Vagina (tissue), 2 donors: ENCODE results near the gene PAMR1. TPM values are rescaled to one million over a fixed set of nuclear protein-coding genes. Genes with fewer than 3 reads are reported as not detected.

ENCODE experiments used
- DNase-seq, 2 donors: peaks; one replicate each; pipeline ENCODE4 v3.0.0-alpha.2; 2017; ENCODE audit errors: extremely low spot score in 2 of 2
- H3K27ac ChIP-seq: fragments of 200-600 bp; sonication (generic); one replicate; pipeline ENCODE4 v1.5.1; 2019
- H3K27me3 ChIP-seq: fragments of 200-600 bp; sonication (generic); one replicate; pipeline ENCODE4 v1.5.1; 2019
- H3K36me3 ChIP-seq, 2 donors: fragments of 200-600 bp; sonication (generic); one replicate each; pipeline ENCODE4 v1.5.1; 2017 to 2019
- H3K4me1 ChIP-seq: fragments of 200-600 bp; sonication (generic); one replicate; pipeline ENCODE4 v1.5.1; 2019
- H3K4me3 ChIP-seq, 2 donors: fragments of 200-600 bp; sonication (generic); 1 replicate in 1 of 2; 2 replicates in 1 of 2; pipeline ENCODE4 v1.5.1; 2016 to 2019
- H3K9me3 ChIP-seq: fragments of 200-600 bp; sonication (generic); one replicate; pipeline ENCODE4 v1.5.1; 2019
- CTCF ChIP-seq, 3 experiments: fragments of 450-650 bp in 2 of 3; fragments of 200-600 bp in 1 of 3; sonication (generic) in 1 of 3; IDR thresholded peaks; one replicate each; pipeline ENCODE4 v1.5.1; 2017 to 2019; ENCODE audit warnings: antibody characterized with exemption in 3 of 3, mild to moderate bottlenecking in 2 of 3, moderate library complexity in 2 of 3
- POLR2A ChIP-seq, 2 donors: fragments of 450-650 bp; IDR thresholded peaks; one replicate each; pipeline ENCODE4 v1.6.1; 2017; ENCODE audit warnings: antibody characterized with exemption in 2 of 2, mild to moderate bottlenecking in 2 of 2, moderate library complexity in 2 of 2
- POLR2AphosphoS5 ChIP-seq, 2 donors: sonication (generic); formaldehyde crosslinking; IDR thresholded peaks; one replicate each; pipeline ENCODE4 v1.9.0; 2017; ENCODE audit warnings: antibody characterized with exemption in 2 of 2, mild to moderate bottlenecking in 2 of 2, low read depth in 1 of 2; ENCODE audit not compliant: insufficient read depth in 1 of 2
- intact Hi-C: fragments of 100-400 bp; cut with DNase I; formaldehyde crosslinking; loops from one replicate; pipeline ENCODE4 v1.15.1; 2023
- total RNA-seq: library from RNA; depleted of rRNA; stranded (reverse); fragments of >200 nt; gene quantifications from one replicate; pipeline ENCODE4 v1.2.3, GENCODE V29; 2016

Gene PAMR1
- total RNA-seq, 1 donor from 2014 or later: 46.7 TPM

DNA sequence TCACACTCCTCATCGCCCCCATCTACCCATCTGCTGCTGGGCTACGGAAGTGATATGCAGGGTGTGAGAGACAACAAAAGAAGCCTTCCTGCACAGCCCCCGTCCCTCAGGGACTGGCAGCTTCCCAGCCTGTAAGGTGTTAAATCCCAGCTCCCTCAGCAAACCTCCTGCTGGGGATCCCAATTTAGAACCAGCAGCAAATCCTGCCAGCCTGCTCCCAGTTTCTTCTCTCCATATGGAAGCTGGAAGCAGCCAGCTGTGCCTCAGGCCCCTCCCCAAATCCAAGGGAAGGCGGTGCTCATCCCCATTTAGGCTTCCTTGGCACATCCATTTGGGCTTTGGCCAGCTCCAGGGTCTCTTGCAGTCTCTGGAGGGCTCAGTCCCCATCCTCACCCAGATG is 47.5 kb downstream of the PAMR1 start:
- Histone ChIP-seq H3K36me3 (no peaks in the 10 kb centered on the region), H3K9me3 (no peaks in the 10 kb centered on the region), H3K4me3 (no peak overlapping the region), H3K4me1 (peaks cover 16% of the 10 kb centered on the region), H3K27me3 (no peaks in the 10 kb centered on the region), H3K27ac (no peak overlapping the region)
- no peak for DNase-seq
- TF ChIP-seq CTCF (IDR thresholded peaks at IDR 0.05) (no peak), POLR2AphosphoS5 (IDR thresholded peaks at IDR 0.05; ENCODE audit: insufficient read depth in 1 of 2, low read depth in 1 of 2) (no peak), POLR2A (IDR thresholded peaks at IDR 0.05) (no peak)
- intact Hi-C loops: no loop called here

- peaks cover 0 to 5% of the 10 kb centered on the region in 2 donors for H3K36me3 ChIP-seq
- TF ChIP-seq CTCF (IDR thresholded peaks at IDR 0.05): no peak
- no peak overlapping the region for H3K27ac ChIP-seq
- H3K4me1 ChIP-seq: peaks cover 16% of the 10 kb centered on the region
- no peak for DNase-seq
- H3K4me3 ChIP-seq: no peak overlapping the region
- H3K27me3 ChIP-seq: no peaks in the 10 kb centered on the region
- intact Hi-C loops: no loop called here
- H3K9me3 ChIP-seq: no peaks in the 10 kb centered on the region
These were observed 50.7 kb downstream of the PAMR1 start for GRCh38 chr11:35474688-35475087.

DNA sequence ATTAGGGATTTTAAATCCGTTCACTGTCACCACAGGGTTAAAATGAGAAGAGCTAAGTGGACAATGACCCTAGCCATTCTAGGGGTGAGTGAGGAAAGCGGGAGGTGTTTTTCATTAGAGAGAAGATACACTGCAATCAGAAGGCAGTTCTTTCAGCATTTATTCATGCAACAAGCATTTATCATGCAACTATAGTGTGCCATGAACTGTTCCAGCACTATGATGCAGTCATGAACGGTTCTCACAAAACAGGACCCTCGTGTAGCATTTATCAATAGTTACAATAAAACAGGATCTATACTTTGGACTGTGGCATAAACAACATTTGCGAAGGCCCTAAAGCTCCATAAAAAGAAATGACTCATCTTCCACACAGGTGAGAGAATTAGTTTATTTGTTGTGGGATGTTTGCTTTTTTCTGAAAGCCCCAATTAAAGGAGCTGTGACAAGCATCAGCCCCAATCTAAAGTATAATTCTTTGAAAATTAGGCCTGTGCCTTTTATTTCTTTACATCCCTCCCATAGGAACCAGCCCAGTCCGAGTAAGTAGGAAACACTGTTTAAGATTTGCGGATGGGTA is 51.5 kb downstream of the PAMR1 start:
- H3K36me3 ChIP-seq: peaks cover 0 to 5% of the 10 kb centered on the region in 2 donors
- no peak overlapping the region for H3K4me3 ChIP-seq
- no peak for DNase-seq
- TF ChIP-seq POLR2AphosphoS5 (IDR thresholded peaks at IDR 0.05; ENCODE audit: insufficient read depth in 1 of 2, low read depth in 1 of 2) (no peak), CTCF (IDR thresholded peaks at IDR 0.05) (no peak), POLR2A (IDR thresholded peaks at IDR 0.05) (no peak)
- H3K27me3 ChIP-seq: no peaks in the 10 kb centered on the region
- H3K4me1 ChIP-seq: peaks cover 16% of the 10 kb centered on the region
- H3K9me3 ChIP-seq: no peaks in the 10 kb centered on the region
- intact Hi-C loops: no loop called here
- no peak overlapping the region for H3K27ac ChIP-seq

DNA sequence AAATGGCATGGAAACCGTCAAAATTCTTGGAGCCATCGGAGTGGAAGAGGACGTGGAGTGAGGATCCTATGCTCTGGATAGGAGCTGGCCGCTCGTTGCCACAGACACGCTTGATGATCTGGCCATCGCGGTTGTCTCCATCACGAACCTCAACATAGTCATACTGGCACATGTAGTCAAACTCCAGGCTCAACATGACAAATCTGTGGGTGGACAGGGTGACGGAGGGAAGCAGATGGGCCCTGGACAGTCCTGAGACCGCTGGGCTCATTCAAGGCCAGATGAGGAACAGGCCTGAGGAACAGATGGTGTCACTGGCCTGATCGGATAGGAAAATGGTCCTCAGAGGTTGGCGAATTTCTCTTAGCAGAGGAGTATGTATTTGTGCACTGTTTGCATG is 54.8 kb downstream of the PAMR1 start:
- Histone ChIP-seq H3K27ac (no peak overlapping the region), H3K27me3 (no peaks in the 10 kb centered on the region), H3K4me3 (no peak overlapping the region), H3K36me3 (peaks cover 0 to 11% of the 10 kb centered on the region in 2 donors), H3K9me3 (no peaks in the 10 kb centered on the region), H3K4me1 (no peaks in the 10 kb centered on the region)
- no peak for DNase-seq
- intact Hi-C loops: no loop called here
- no peak for TF ChIP-seq POLR2A (IDR thresholded peaks at IDR 0.05)
- no peak for TF ChIP-seq CTCF (IDR thresholded peaks at IDR 0.05)
- no peak for TF ChIP-seq POLR2AphosphoS5 (IDR thresholded peaks at IDR 0.05; ENCODE audit: insufficient read depth in 1 of 2, low read depth in 1 of 2)

DNA sequence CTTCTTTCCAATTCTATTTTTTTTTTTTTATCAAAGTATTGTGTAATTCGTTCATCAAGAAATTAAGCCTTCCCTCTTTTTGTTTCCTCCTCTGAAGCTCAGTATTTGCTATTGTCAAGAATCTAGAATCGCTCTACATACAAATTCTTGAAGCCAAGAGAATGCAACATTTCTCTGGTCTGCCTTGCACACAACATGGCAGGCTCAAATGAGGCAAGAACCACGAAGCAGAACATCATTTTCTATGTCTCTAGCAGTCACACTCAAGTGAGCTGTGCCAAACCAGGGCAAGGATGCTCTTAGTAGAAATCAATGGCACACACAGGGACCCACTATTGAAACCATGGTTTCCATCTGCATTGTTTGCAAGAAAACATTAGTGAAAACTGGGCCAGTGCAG is 59.4 kb downstream of the PAMR1 start:
- TF ChIP-seq CTCF (IDR thresholded peaks at IDR 0.05) (no peak), POLR2A (IDR thresholded peaks at IDR 0.05) (no peak), POLR2AphosphoS5 (IDR thresholded peaks at IDR 0.05; ENCODE audit: insufficient read depth in 1 of 2, low read depth in 1 of 2) (no peak)
- intact Hi-C loops: no loop called here
- Histone ChIP-seq H3K4me3 (no peak overlapping the region), H3K36me3 (peaks cover 0 to 11% of the 10 kb centered on the region in 2 donors), H3K4me1 (no peaks in the 10 kb centered on the region), H3K27me3 (no peaks in the 10 kb centered on the region), H3K27ac (no peak overlapping the region), H3K9me3 (no peaks in the 10 kb centered on the region)
- DNase-seq: no peak
